Measurements from ENCODE around the gene FOS. TPM values are rescaled to one million over a fixed set of nuclear protein-coding genes. Genes with fewer than 3 reads are reported as not detected.

Gene FOS
- total RNA-seq, 1 donor from 2014 or later = 4,268 TPM

DNA sequence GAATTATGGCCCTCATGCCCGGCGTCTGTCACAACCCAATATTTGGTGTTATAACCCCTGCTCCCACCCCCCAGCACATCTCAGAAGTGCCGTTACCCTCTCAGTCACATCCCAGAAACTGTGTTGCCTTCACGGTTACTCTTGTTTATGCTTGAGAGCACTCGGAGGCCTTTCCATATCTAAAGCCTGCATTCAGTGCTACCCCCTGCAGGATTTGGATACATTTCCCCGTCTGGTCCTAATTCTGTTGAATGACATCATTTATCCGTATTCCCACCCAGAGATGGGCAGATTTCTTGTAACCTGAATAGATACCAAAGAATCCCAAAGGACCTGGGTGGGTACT, 19.1 kb upstream of the FOS start:
- TF ChIP-seq, protein P1, sequence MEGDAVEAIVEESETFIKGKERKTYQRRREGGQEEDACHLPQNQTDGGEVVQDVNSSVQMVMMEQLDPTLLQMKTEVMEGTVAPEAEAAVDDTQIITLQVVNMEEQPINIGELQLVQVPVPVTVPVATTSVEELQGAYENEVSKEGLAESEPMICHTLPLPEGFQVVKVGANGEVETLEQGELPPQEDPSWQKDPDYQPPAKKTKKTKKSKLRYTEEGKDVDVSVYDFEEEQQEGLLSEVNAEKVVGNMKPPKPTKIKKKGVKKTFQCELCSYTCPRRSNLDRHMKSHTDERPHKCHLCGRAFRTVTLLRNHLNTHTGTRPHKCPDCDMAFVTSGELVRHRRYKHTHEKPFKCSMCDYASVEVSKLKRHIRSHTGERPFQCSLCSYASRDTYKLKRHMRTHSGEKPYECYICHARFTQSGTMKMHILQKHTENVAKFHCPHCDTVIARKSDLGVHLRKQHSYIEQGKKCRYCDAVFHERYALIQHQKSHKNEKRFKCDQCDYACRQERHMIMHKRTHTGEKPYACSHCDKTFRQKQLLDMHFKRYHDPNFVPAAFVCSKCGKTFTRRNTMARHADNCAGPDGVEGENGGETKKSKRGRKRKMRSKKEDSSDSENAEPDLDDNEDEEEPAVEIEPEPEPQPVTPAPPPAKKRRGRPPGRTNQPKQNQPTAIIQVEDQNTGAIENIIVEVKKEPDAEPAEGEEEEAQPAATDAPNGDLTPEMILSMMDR (IDR thresholded peaks at IDR 0.05) = peak in 2 of 3 experiments; percentile 17 to 27
- no peak for DNase-seq (ENCODE audit: low spot score in 2 of 2)

DNA sequence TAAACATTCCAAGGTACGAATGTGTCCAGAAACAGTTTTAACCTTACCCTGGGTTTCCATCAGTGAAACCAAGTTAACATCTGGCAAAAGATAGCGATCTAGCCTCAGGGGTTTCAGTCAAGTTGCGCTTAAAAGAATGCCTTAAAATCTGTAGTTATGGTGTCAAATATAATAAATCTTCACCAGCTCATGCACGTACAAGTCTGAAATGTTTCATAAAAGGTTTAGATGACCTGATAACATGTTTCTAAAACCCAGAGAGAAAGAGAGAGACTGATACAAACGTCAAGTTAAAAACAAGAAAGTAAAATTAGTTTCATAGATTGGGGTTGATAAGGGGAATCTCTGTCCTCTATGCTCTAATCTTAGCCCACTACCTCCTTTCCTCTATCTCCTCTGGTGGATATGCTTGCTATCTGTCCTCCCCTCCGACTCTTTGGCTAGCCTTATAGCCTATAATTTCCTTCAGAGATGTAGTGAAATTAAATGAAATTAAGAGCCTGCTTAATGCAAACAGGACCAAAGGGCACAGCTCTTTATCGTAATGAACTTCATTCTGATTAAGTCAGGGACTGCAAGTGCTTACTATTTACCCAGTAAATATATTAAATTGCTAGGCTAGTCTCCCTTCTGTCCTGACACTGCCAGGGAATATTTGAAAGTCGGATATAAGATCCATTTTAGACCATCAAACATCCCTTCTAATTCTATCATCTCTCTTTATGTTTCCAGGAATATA, 18.4 kb upstream of the FOS start:
- intact Hi-C loops (cut with DNase I) = no loop called here
- H3K27ac ChIP-seq = peak overlapping the region; percentile 93 to 97

More for the DNA sequence above, 19.1 kb upstream of the FOS start:
- H3K27ac ChIP-seq = peak overlapping the region; percentile 93 to 97
- peak overlapping the region; percentile 46 to 62 for H3K4me3 ChIP-seq
- no peaks in the 10 kb centered on the region for H3K9me3 ChIP-seq
- intact Hi-C loops (cut with DNase I) = loop anchor here (1.0 to 2.0 kb wide), 4 partner anchors 17 to 83 kb away; partner anchors contain the start of gene TMED10
- no peaks in the 10 kb centered on the region for H3K27me3 ChIP-seq
- no peaks in the 10 kb centered on the region for H3K36me3 ChIP-seq
- peaks cover 0 to 28% of the 10 kb centered on the region in 2 donors for H3K4me1 ChIP-seq

DNA sequence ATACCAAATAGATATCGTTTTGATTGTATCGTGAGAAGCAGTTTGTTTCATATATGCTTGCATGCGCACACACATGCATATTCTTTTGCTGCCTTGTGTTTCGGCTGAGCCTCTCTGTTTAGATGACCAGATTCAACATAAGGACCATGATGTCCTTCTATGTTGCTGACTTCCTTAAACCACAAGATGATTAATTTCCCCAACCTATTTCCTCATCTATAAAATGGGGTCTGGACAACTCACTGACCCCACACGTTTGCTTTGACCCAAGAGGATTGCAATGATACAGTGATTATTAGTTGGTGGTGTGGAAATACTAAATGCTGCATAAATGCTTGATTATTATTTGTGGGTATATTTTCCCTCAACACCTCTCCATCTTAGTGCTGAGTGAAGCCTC, 16.8 kb upstream of the FOS start:
- no peaks in the 10 kb centered on the region for H3K27me3 ChIP-seq
- H3K4me3 ChIP-seq = no peak overlapping the region
- H3K27ac ChIP-seq = no peak overlapping the region
- DNase-seq (ENCODE audit: low spot score in 2 of 2) = no peak
- peaks cover 4 to 36% of the 10 kb centered on the region in 2 donors for H3K4me1 ChIP-seq
- intact Hi-C loops (cut with DNase I) = no loop called here
- no peaks in the 10 kb centered on the region for H3K36me3 ChIP-seq
- TF ChIP-seq, protein P1 (IDR thresholded peaks at IDR 0.05) = no peak
- H3K9me3 ChIP-seq = no peaks in the 10 kb centered on the region

More for the DNA sequence above, 18.4 kb upstream of the FOS start:
- DNase-seq (ENCODE audit: low spot score in 2 of 2) = no peak
- H3K4me3 ChIP-seq = no peak overlapping the region
- H3K9me3 ChIP-seq = no peaks in the 10 kb centered on the region
- H3K36me3 ChIP-seq = no peaks in the 10 kb centered on the region
- peaks cover 0 to 23% of the 10 kb centered on the region in 2 donors for H3K4me1 ChIP-seq
- TF ChIP-seq, protein P1 (IDR thresholded peaks at IDR 0.05) = no peak
- no peaks in the 10 kb centered on the region for H3K27me3 ChIP-seq

DNA sequence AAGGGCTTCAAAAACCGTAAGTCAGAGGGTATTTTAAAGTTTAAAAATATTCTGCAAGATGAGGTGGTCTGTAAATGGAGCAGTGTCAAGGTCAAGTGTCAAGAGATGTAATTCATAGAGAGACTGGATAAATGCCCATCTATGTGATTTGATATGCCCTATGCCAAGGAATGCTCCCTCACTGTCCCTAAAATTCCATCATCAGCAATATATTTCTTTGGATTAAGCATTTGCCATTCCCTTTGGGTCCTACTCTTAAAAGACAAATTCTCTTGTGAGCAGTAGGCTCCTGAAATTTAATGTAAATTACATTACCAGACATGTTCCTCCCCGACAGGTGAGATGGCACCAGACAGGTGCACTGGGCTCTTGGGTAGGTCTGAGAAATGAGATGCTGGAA, 16.0 kb upstream of the FOS start:
- peaks cover 8 to 41% of the 10 kb centered on the region in 2 donors for H3K4me1 ChIP-seq
- intact Hi-C loops (cut with DNase I) = no loop called here
- H3K9me3 ChIP-seq = no peaks in the 10 kb centered on the region
- TF ChIP-seq, protein P1 (IDR thresholded peaks at IDR 0.05) = no peak
- H3K4me3 ChIP-seq = no peak overlapping the region
- no peak for DNase-seq (ENCODE audit: low spot score in 2 of 2)
- H3K36me3 ChIP-seq = no peaks in the 10 kb centered on the region
- H3K27ac ChIP-seq = no peak overlapping the region
- H3K27me3 ChIP-seq = no peaks in the 10 kb centered on the region

DNA sequence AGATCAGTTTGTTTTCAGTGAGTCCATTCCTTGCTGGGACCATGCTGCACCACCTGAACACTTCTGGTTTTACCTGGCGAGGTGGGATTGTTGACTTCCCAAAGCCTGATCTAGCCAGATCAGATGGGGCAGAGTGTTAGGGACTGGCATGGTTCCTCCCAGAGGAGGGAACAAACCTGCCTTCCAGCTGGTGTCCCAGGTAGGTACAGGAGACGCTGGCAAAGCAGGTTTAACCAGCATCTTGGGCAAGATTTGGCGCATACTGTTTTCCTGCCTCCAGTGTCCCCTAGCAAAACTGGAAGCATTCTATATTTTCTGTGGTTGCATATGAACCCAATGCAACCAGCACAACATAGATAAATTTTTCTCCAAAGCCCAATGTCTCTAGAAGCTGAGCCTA, 14.6 kb upstream of the FOS start:
- TF ChIP-seq, protein P1 (IDR thresholded peaks at IDR 0.05) = no peak
- H3K4me1 ChIP-seq = peaks cover 8 to 35% of the 10 kb centered on the region in 2 donors
- no peaks in the 10 kb centered on the region for H3K36me3 ChIP-seq
- DNase-seq (ENCODE audit: low spot score in 2 of 2) = no peak
- no peak overlapping the region for H3K27ac ChIP-seq
- no peaks in the 10 kb centered on the region for H3K9me3 ChIP-seq
- H3K4me3 ChIP-seq = no peak overlapping the region
- no peaks in the 10 kb centered on the region for H3K27me3 ChIP-seq
- intact Hi-C loops (cut with DNase I) = no loop called here
